Epidermal melanocyte (primary cell): ENCODE data around the gene LMAN1L.
A peak's percentile ranks its signal among the peaks of the same experiment; 100 is the strongest.

ENCODE experiments used
- DNase-seq: peaks from one replicate; pipeline ENCODE4 v3.0.0; 2011; ENCODE audit warnings: low spot score; ENCODE audit not compliant: insufficient read length

Gene LMAN1L

GRCh38 chr15:74812533-74812932, at the start of gene LMAN1L:
Gene LMAN1L, plus strand, starts transcription at chr15:74812835. Its CDS starts 20 bp downstream, at chr15:74812855.
- no peak for DNase-seq

DNA sequence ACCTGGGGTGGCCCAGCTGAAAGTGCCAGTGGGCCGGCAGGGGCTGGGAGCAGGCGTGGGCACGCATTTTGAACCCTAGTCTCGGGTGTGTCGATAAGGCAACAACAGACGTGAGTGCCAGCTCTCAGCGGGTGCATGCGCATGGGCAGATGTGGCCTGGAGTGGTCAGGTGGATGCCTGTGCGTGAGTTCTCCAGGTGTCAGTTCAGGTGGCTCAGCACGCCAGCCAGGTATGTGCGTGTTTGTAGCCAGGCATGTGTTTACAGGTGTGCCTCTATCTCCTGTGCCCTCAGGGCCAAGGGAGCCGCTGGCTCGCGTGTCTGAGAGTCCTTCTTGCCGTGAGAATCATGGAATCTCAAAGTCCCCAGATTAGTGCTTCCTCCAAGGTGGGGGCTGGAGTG, 49.2 kb upstream of the LMAN1L start:
- DNase-seq = no peak

- no peak for DNase-seq
These were observed 45.2 kb upstream of the LMAN1L start for GRCh38 chr15:74767167-74768098.

DNA sequence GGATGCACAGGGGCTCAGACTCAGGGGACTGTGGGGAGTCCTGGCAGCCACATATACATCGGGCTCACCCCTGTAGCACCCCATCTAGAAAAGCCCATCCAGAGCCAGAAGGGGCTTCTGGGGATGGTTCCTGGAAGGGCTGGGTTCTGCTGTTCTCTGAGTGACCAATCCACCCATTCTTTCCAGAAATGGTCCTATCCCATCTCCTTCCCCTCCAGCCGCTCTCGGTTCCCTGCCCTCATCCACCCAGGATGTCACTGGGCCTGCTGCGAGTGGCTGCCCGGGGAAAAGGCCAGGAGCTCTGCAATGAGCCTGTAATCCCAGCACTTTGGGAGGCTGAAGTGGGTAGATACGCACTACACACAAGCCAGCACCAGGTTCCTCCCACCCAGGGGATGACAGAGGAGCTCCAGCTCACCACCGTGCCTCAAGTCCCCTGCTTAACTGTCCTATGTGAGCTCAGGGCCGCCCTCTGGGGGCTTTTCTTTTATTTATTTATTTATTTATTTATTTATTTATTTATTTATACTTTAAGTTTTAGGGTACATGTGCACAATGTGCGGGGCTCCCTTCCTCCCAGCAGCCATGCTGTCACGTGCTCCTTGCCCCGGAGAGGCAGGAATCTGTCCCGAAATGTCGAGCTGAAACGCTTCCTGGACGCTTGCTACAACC, 44.4 kb upstream of the LMAN1L start:
- DNase-seq = no peak

DNA sequence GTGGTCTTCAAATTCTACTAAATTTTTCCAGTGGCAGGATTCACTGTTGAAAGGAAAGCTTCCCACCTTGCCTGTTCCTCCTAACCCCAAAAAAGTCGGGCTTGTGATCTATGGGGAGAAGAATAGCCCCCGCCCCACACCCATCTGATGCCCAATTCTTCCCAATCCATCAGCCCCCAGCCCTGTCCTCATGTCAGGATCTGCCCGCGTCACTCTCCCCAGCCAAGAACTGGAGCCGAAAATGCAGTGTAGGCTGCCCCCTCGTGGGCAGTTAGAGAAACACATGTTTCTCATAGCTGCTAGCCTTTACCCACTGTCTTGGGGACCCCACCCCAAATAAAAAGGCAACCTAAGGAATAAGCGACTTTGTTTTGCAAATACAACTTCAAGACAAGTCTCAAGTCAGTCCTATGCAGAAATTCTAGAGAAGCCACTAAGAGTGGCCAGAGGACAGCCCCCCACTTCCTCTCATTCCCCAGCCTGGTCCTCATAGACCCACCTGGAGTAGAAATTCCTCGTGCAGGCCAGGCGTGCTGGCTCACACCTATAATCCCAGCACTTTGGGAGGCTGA, 43.8 kb upstream of the LMAN1L start:
- DNase-seq = peak; percentile 80

- no peak for DNase-seq
These were observed 43.1 kb upstream of the LMAN1L start for GRCh38 chr15:74769463-74770025.

GRCh38 chr15:74770211-74770903, 42.3 kb upstream of the LMAN1L start:
- DNase-seq = no peak

DNA sequence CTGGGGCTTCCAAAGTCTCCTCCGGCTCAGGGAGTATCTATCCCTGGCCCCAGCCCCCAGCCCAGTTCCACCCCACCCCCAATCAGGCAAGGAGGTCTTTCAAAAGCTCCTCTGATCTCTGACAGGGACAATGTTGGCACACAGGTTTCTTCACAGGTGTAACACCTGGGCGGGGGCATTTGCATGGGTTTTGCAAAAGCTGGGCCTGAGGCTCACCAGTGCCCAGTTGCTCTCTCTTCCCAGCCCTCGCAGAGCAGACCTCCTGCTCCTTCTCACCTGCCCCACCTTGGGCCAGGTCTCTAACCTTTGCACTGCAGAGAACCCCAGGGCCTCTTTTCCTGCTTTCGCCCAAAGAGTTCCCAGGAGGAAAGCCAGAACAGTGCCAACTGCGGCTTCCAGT, 39.3 kb upstream of the LMAN1L start:
- DNase-seq = no peak

DNA sequence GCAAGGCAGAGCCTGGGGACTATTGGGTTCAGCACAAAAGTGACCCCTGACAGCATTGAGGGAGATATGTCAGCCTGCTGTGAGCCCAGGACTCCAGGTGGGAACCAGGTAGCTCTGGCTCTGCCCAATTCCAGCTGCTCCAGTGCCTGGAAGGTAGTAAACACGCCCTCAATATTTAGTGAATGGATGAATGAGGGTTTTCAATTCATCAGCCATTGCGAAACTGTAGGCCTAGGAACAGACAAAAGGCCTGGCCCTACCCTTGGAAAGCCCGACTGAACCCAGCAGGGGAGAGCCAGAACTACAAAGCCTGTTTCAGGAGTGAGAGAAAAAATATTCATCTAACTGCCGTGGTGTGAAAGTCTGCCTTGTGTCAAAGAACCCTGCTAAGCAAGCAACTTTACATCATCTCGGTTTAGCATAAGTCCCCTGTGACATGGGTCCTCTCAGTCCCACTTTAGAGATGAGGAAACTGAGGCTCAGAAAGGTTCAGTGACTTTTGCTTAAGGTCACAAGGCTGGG, 38.8 kb upstream of the LMAN1L start:
- DNase-seq = no peak

DNA sequence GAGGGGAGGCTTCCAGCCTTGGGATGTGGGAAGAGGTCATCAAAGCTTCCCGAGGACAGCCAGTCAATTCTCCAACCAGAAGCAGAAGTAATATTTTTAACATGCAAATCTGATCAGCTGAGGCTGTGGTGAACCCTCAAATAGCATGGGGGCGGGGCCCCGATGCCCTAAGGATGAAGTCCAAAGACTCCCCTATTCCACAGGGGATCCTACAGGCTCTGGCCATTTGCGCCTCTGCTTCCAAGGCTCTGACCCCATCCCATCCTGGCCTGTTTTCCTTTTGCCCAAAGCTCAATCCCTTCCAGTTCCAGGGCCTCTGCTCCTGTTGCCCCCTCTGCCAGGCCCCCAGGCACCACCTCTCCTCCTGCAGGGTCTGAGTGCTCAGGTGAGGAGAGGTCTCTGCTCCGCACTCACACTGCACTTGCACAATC, 37.5 kb upstream of the LMAN1L start:
- no peak for DNase-seq

GRCh38 chr15:74775894-74776293, 36.7 kb upstream of the LMAN1L start:
- DNase-seq = no peak

GRCh38 chr15:74776821-74777768, 35.5 kb upstream of the LMAN1L start:
- DNase-seq = no peak

- DNase-seq = no peak
These were observed 34.7 kb upstream of the LMAN1L start for GRCh38 chr15:74777769-74778598.

GRCh38 chr15:74778599-74778970, 34.0 kb upstream of the LMAN1L start:
- no peak for DNase-seq

- DNase-seq = no peak
These were observed 33.4 kb upstream of the LMAN1L start for GRCh38 chr15:74779162-74779648.

GRCh38 chr15:74780523-74781430, 31.9 kb upstream of the LMAN1L start:
- DNase-seq = no peak

- peak; percentile 82 for DNase-seq
These were observed 31.0 kb upstream of the LMAN1L start, which contains the start of gene CSK for GRCh38 chr15:74781431-74782258. Gene CSK, plus strand, starts transcription at chr15:74782080. Its CDS starts 16,218 bp downstream, at chr15:74798298.
